Measurements from ENCODE around the gene DENND1A.

GRCh38 chr9:123543492-123543891 lies 386.4 kb downstream of the DENND1A start:
- TF ChIP-seq, protein P1, sequence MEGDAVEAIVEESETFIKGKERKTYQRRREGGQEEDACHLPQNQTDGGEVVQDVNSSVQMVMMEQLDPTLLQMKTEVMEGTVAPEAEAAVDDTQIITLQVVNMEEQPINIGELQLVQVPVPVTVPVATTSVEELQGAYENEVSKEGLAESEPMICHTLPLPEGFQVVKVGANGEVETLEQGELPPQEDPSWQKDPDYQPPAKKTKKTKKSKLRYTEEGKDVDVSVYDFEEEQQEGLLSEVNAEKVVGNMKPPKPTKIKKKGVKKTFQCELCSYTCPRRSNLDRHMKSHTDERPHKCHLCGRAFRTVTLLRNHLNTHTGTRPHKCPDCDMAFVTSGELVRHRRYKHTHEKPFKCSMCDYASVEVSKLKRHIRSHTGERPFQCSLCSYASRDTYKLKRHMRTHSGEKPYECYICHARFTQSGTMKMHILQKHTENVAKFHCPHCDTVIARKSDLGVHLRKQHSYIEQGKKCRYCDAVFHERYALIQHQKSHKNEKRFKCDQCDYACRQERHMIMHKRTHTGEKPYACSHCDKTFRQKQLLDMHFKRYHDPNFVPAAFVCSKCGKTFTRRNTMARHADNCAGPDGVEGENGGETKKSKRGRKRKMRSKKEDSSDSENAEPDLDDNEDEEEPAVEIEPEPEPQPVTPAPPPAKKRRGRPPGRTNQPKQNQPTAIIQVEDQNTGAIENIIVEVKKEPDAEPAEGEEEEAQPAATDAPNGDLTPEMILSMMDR (IDR thresholded peaks at IDR 0.05), result no peak
- TF ChIP-seq POLR2A (IDR thresholded peaks at IDR 0.05) (no peak), POLR2AphosphoS5 (IDR thresholded peaks at IDR 0.05) (no peak)
